ENCODE results near the gene PPP2R2B. TPM values are rescaled to one million over a fixed set of nuclear protein-coding genes. Genes with fewer than 3 reads are reported as not detected.

The PPP2R2B gene
- polyA plus RNA-seq, 2 of the 4 experiments (the other 2 are of a cell fraction) = not detected

DNA sequence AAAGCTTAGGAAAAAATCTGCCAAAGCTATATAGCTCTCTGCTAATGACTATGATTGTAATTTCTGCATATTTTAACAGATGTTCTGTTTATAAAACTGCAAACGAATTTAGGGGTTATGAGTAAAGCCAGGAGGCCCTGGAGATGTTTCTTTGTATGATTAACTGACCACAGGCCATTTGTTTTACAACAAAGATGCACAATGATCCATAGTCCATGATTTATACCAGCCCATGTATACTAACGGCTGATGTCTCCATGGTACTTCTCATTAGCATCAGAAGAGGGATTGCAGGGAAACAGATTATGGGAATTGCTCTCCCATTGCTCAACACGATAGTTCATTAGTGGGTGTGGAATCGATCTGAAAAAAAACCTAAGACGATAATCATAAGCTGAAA lies 78.9 kb downstream of the PPP2R2B start:
- no peak overlapping the region for H3K4me3 ChIP-seq
- no peak overlapping the region for H3K27ac ChIP-seq
- TF ChIP-seq FOXS1 (CRISPR knock-in tag; IDR thresholded peaks at IDR 0.05) (no peak), SREBF2 (IDR thresholded peaks at IDR 0.05) (no peak), SMC3 (IDR thresholded peaks at IDR 0.05) (no peak), GATA3 (IDR thresholded peaks at IDR 0.05; ENCODE audit: borderline replicate concordance) (no peak), BHLHE40 (IDR thresholded peaks at IDR 0.05; ENCODE audit: low read depth, low read length) (no peak)
- H3K4me2 ChIP-seq = no peak overlapping the region
- DNase-seq (ENCODE audit: low read depth in 1 of 2, low spot score in 1 of 2) = no peak
- ATAC-seq = no peak
- no peaks in the 10 kb centered on the region for H3K9me3 ChIP-seq
- FAIRE-seq = no peak
- no peaks in the 10 kb centered on the region for H3K4me1 ChIP-seq
- ChIA-PET CTCF (interaction anchor here (0.6 kb wide), 1 partner anchor 12 kb away, joined by 3 read pairs; no protein-coding TSS in a partner anchor), POLR2A (no interaction called here)
- 2% methylated on average over 5 of the region's 5 CpGs for whole genome bisulfite sequencing (ENCODE audit: missing lambda C conversion rate)

DNA sequence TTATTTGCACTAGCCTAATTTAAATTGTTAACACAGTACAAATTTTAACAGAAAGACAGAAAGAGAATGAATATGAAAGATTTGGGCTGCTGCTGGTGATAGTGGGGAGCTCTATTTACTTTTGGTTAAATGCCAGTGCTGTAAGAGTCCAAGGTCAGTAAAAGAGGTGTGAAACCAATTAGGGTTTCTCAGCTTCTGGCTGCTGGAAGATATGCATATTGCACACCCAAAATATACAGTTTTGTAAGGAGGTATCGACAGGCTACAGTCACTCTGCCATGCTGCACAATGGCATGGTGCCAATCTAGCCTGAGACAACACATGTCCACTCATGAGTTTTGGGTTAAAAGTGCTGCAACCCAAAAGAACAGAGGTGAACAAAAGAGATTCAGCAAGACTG lies 79.3 kb downstream of the PPP2R2B start:
- ChIA-PET POLR2A (no interaction called here), CTCF (interaction anchor here (0.6 kb wide), 1 partner anchor 11 kb away, joined by 3 read pairs; no protein-coding TSS in a partner anchor)
- no peak overlapping the region for H3K4me3 ChIP-seq
- H3K9me3 ChIP-seq = no peaks in the 10 kb centered on the region
- TF ChIP-seq PHF8 (IDR thresholded peaks at IDR 0.05; ENCODE audit: borderline replicate concordance, low read depth) (no peak), RCOR1 (IDR thresholded peaks at IDR 0.05; ENCODE audit: low read depth, low read length) (no peak), KDM5A (IDR thresholded peaks at IDR 0.05) (no peak), HEYL (CRISPR knock-in tag; IDR thresholded peaks at IDR 0.05) (no peak), JUNB (IDR thresholded peaks at IDR 0.05) (no peak), HOXB13 (CRISPR knock-in tag; IDR thresholded peaks at IDR 0.05; ENCODE audit: low read depth) (no peak), KDM1A (IDR thresholded peaks at IDR 0.05; ENCODE audit: low read depth) (no peak), SMC3 (IDR thresholded peaks at IDR 0.05) (no peak), ZC3H11A (IDR thresholded peaks at IDR 0.05) (no peak), TFCP2L1 (CRISPR knock-in tag; IDR thresholded peaks at IDR 0.05) (no peak), FOSL2 (IDR thresholded peaks at IDR 0.05) (no peak), FOSL2 (CRISPR knock-in tag; IDR thresholded peaks at IDR 0.05) (no peak), BHLHE40 (IDR thresholded peaks at IDR 0.05; ENCODE audit: low read depth, low read length) (no peak), POLR2A (IDR thresholded peaks at IDR 0.05; ENCODE audit: low read length) (no peak), FOSB (CRISPR knock-in tag; IDR thresholded peaks at IDR 0.05) (no peak), EHMT2 (IDR thresholded peaks at IDR 0.05; ENCODE audit: low read depth) (no peak)
- TF ChIP-seq, protein P1, sequence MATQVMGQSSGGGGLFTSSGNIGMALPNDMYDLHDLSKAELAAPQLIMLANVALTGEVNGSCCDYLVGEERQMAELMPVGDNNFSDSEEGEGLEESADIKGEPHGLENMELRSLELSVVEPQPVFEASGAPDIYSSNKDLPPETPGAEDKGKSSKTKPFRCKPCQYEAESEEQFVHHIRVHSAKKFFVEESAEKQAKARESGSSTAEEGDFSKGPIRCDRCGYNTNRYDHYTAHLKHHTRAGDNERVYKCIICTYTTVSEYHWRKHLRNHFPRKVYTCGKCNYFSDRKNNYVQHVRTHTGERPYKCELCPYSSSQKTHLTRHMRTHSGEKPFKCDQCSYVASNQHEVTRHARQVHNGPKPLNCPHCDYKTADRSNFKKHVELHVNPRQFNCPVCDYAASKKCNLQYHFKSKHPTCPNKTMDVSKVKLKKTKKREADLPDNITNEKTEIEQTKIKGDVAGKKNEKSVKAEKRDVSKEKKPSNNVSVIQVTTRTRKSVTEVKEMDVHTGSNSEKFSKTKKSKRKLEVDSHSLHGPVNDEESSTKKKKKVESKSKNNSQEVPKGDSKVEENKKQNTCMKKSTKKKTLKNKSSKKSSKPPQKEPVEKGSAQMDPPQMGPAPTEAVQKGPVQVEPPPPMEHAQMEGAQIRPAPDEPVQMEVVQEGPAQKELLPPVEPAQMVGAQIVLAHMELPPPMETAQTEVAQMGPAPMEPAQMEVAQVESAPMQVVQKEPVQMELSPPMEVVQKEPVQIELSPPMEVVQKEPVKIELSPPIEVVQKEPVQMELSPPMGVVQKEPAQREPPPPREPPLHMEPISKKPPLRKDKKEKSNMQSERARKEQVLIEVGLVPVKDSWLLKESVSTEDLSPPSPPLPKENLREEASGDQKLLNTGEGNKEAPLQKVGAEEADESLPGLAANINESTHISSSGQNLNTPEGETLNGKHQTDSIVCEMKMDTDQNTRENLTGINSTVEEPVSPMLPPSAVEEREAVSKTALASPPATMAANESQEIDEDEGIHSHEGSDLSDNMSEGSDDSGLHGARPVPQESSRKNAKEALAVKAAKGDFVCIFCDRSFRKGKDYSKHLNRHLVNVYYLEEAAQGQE (IDR thresholded peaks at IDR 0.05) = no peak
- TF ChIP-seq, protein P2, sequence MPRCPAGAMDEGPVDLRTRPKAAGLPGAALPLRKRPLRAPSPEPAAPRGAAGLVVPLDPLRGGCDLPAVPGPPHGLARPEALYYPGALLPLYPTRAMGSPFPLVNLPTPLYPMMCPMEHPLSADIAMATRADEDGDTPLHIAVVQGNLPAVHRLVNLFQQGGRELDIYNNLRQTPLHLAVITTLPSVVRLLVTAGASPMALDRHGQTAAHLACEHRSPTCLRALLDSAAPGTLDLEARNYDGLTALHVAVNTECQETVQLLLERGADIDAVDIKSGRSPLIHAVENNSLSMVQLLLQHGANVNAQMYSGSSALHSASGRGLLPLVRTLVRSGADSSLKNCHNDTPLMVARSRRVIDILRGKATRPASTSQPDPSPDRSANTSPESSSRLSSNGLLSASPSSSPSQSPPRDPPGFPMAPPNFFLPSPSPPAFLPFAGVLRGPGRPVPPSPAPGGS (IDR thresholded peaks at IDR 0.05) = no peak
- TF ChIP-seq, protein P3, sequence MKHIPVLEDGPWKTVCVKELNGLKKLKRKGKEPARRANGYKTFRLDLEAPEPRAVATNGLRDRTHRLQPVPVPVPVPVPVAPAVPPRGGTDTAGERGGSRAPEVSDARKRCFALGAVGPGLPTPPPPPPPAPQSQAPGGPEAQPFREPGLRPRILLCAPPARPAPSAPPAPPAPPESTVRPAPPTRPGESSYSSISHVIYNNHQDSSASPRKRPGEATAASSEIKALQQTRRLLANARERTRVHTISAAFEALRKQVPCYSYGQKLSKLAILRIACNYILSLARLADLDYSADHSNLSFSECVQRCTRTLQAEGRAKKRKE (CRISPR knock-in tag; IDR thresholded peaks at IDR 0.05; ENCODE audit: low read depth) = no peak
- TF ChIP-seq, protein P4, sequence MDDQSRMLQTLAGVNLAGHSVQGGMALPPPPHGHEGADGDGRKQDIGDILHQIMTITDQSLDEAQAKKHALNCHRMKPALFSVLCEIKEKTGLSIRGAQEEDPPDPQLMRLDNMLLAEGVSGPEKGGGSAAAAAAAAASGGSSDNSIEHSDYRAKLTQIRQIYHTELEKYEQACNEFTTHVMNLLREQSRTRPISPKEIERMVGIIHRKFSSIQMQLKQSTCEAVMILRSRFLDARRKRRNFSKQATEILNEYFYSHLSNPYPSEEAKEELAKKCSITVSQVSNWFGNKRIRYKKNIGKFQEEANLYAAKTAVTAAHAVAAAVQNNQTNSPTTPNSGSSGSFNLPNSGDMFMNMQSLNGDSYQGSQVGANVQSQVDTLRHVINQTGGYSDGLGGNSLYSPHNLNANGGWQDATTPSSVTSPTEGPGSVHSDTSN (IDR thresholded peaks at IDR 0.05) = no peak
- no peaks in the 10 kb centered on the region for H3K4me1 ChIP-seq
- no peak overlapping the region for H3K27ac ChIP-seq
- ATAC-seq (no peak), FAIRE-seq (no peak), DNase-seq (ENCODE audit: low read depth in 1 of 2, low spot score in 1 of 2) (no peak)
- no peak overlapping the region for H3K4me2 ChIP-seq
- WGBS (ENCODE audit: missing lambda C conversion rate) = 0% methylated on average over 1 of the region's 1 CpG
